Body of pancreas (tissue), 4 donors: ENCODE results near the gene BAG3.

Experiments
- POLR2A ChIP-seq, 3 donors: fragments of 450-650 bp; IDR thresholded peaks; one replicate each; pipeline ENCODE4 v1.6.1; 2016; ENCODE audit warnings: antibody characterized with exemption in 3 of 3, mild to moderate bottlenecking in 2 of 3
- TF ChIP-seq, protein P1 (sequence below), 7 experiments: fragments of 450-650 bp in 4 of 7; fragments of 200-600 bp in 3 of 7; sonication (generic) in 3 of 7; IDR thresholded peaks; one replicate each; pipeline ENCODE4 v1.5.1; 2016 to 2019; ENCODE audit warnings: antibody characterized with exemption in 7 of 7

DNA sequence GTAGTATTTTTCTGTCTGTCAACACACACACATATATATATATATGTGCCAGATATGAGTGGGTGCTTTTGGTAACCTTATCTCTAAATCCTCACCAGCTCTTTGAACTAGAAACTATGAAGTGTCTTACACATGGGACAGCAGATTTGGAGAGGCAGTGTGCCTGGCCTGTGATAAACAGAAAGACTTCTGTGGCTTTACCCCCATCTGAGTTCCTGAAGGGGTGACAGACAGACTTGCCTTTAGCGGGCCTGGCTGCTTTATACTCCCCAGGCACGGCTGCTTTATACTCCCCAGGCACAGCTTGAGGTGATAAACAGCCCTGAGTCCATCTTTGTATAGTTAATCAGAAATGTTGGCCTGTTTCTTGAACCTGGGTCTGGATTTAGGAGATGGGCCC is 5.6 kb downstream of the BAG3 start:
- TF ChIP-seq, protein P1, sequence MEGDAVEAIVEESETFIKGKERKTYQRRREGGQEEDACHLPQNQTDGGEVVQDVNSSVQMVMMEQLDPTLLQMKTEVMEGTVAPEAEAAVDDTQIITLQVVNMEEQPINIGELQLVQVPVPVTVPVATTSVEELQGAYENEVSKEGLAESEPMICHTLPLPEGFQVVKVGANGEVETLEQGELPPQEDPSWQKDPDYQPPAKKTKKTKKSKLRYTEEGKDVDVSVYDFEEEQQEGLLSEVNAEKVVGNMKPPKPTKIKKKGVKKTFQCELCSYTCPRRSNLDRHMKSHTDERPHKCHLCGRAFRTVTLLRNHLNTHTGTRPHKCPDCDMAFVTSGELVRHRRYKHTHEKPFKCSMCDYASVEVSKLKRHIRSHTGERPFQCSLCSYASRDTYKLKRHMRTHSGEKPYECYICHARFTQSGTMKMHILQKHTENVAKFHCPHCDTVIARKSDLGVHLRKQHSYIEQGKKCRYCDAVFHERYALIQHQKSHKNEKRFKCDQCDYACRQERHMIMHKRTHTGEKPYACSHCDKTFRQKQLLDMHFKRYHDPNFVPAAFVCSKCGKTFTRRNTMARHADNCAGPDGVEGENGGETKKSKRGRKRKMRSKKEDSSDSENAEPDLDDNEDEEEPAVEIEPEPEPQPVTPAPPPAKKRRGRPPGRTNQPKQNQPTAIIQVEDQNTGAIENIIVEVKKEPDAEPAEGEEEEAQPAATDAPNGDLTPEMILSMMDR (IDR thresholded peaks at IDR 0.05), result no peak
- TF ChIP-seq POLR2A (IDR thresholded peaks at IDR 0.05), result no peak
